H1 (cell line): ENCODE data around the gene CPNE5. TPM values are rescaled to one million over a fixed set of nuclear protein-coding genes. Genes with fewer than 3 reads are reported as not detected.

Source experiments
- CTCF ChIA-PET: fragments of 300-600 bp; sonication (Branson Sonifier 250); formaldehyde crosslinking; loops from one replicate; lab custom pipeline; 2021; ENCODE audit not compliant: partially characterized antibody; lab: Charles Lee
- POLR2A ChIA-PET: fragments of 300-600 bp; sonication (Branson Sonifier 250); formaldehyde crosslinking; loops from one replicate; lab custom pipeline; 2021; ENCODE audit warnings: inconsistent platforms; ENCODE audit not compliant: partially characterized antibody; lab: Charles Lee
- DNase-seq, 2 experiments: peaks; one replicate each; pipeline versions ENCODE4 v3.0.0 to v3.0.0-alpha.2; 2010 to 2022; ENCODE audit warnings: low spot score in 2 of 2, low read depth in 1 of 2, mixed read lengths in 1 of 2
- FAIRE-seq: peaks from 2 replicates; lab custom pipeline; 2011; peaks lifted over from hg19 to GRCh38; lab: Jason Lieb, UNC
- H2AFZ ChIP-seq: 2 replicates; pipeline ENCODE4 v1.8.1; 2012; ENCODE audit warnings: low read length, inconsistent platforms
- H2AK5ac ChIP-seq: 2 replicates; pipeline ENCODE4 v1.6.1; 2013; ENCODE audit warnings: low read depth, low read length
- H2BK120ac ChIP-seq: replicated peaks from 2 replicates; pipeline ENCODE3; 2013; ENCODE audit warnings: low read depth, low read length, inconsistent platforms
- H2BK12ac ChIP-seq: 2 replicates; pipeline ENCODE4 v1.6.1; 2013; ENCODE audit warnings: low read depth, low read length
- H2BK15ac ChIP-seq: 2 replicates; pipeline ENCODE4 v1.6.1; 2013; ENCODE audit warnings: low read length
- H2BK20ac ChIP-seq: 2 replicates; pipeline ENCODE4 v1.6.1; 2013; ENCODE audit warnings: low read length
- H2BK5ac ChIP-seq: 2 replicates; pipeline ENCODE4 v1.6.1; 2013; ENCODE audit warnings: low read depth, low read length
- H3K14ac ChIP-seq: 2 replicates; pipeline ENCODE4 v1.6.1; 2013; ENCODE audit warnings: inconsistent platforms; ENCODE audit not compliant: insufficient read length
- H3K18ac ChIP-seq: 2 replicates; pipeline ENCODE4 v1.6.1; 2013; ENCODE audit warnings: low read length; ENCODE audit errors: extremely low read depth
- H3K23ac ChIP-seq: 2 replicates; pipeline ENCODE4 v1.6.1; 2013; ENCODE audit warnings: inconsistent platforms; ENCODE audit not compliant: insufficient read length
- H3K23me2 ChIP-seq: 2 replicates; pipeline ENCODE4 v1.6.1; 2013; ENCODE audit warnings: low read depth, low read length
- H3K27ac ChIP-seq: 2 replicates; pipeline ENCODE4 v1.6.1; 2011; ENCODE audit warnings: low read depth, low read length, inconsistent platforms
- H3K27me3 ChIP-seq, 4 experiments: replicated peaks in 1 of 4; 1 replicate in 1 of 4; 2 replicates in 3 of 4; pipeline versions ENCODE4 v1.6.1 to v1.8.1; 2011 to 2013; ENCODE audit warnings: low read length in 3 of 4, mild to moderate bottlenecking in 3 of 4, inconsistent platforms in 2 of 4, mixed read lengths in 2 of 4, moderate library complexity in 1 of 4; ENCODE audit not compliant: control insufficient read depth in 3 of 4, insufficient read depth in 3 of 4; ENCODE audit errors: extremely low read depth in 1 of 4
- H3K36me3 ChIP-seq, 4 experiments: 2 replicates each; pipeline versions ENCODE4 v1.6.1 to v1.8.1; 2011 to 2013; ENCODE audit warnings: mild to moderate bottlenecking in 4 of 4, low read length in 3 of 4, moderate library complexity in 2 of 4, control low read depth in 1 of 4, inconsistent platforms in 1 of 4; ENCODE audit not compliant: insufficient read depth in 4 of 4, control insufficient read depth in 2 of 4
- H3K4ac ChIP-seq: replicated peaks from 2 replicates; pipeline ENCODE3; 2013; ENCODE audit warnings: low read length, low read depth, mixed read lengths, inconsistent platforms; ENCODE audit not compliant: insufficient read length
- H3K4me1 ChIP-seq, 4 experiments: replicated peaks in 1 of 4; 1 replicate in 1 of 4; 2 replicates in 3 of 4; pipeline versions ENCODE4 v1.6.1 to v1.8.1; 2011 to 2013; ENCODE audit warnings: low read length in 3 of 4, inconsistent platforms in 2 of 4, mixed read lengths in 1 of 4; ENCODE audit not compliant: insufficient read depth in 4 of 4, control insufficient read depth in 3 of 4
- H3K4me2 ChIP-seq, 2 experiments: 2 replicates each; pipeline versions ENCODE4 v1.6.1 to v1.8.1; 2011 to 2013; ENCODE audit warnings: low read depth in 2 of 2, low read length in 2 of 2, control low read depth in 1 of 2, inconsistent platforms in 1 of 2, mild to moderate bottlenecking in 1 of 2; ENCODE audit not compliant: insufficient read depth in 1 of 2
- H3K4me3 ChIP-seq, 4 experiments: fragments of 200-600, 300-600 bp in 1 of 4; sonication (generic), shearing (Covaris generic), sonication (Bioruptor Twin) in 1 of 4; 2 replicates each; pipeline versions ENCODE4 v1.5.1 to v1.8.1; 2011 to 2016; ENCODE audit warnings: low read length in 4 of 4, low read depth in 3 of 4, control low read depth in 2 of 4, inconsistent platforms in 2 of 4, mild to moderate bottlenecking in 2 of 4, mixed read lengths in 1 of 4, moderate library complexity in 1 of 4; ENCODE audit not compliant: insufficient read depth in 2 of 4; ENCODE audit errors: extremely low read depth in 1 of 4
- H3K56ac ChIP-seq: replicated peaks from 2 replicates; pipeline ENCODE3; 2013; ENCODE audit warnings: low read depth, mild to moderate bottlenecking, mixed read lengths, low read length, inconsistent platforms; ENCODE audit not compliant: insufficient read length
- H3K79me1 ChIP-seq: 2 replicates; pipeline ENCODE4 v1.6.1; 2013; ENCODE audit warnings: low read depth, low read length, control low read depth
- H3K79me2 ChIP-seq, 2 experiments: 2 replicates each; pipeline versions ENCODE4 v1.6.1 to v1.8.1; 2012 to 2013; ENCODE audit warnings: low read length in 2 of 2, mild to moderate bottlenecking in 2 of 2, inconsistent platforms in 1 of 2; ENCODE audit not compliant: insufficient read depth in 2 of 2, control insufficient read depth in 1 of 2
- H3K9ac ChIP-seq, 4 experiments: replicated peaks in 1 of 4; 1 replicate in 1 of 4; 2 replicates in 3 of 4; pipeline versions ENCODE4 v1.6.1 to v1.8.1; 2011 to 2013; ENCODE audit warnings: low read depth in 3 of 4, low read length in 3 of 4, control low read depth in 2 of 4, mild to moderate bottlenecking in 2 of 4, moderate library complexity in 2 of 4, inconsistent platforms in 1 of 4; ENCODE audit errors: extremely low read depth in 1 of 4
- H3K9me3 ChIP-seq, 2 experiments: 2 replicates each; pipeline versions ENCODE4 v1.6.1 to v1.8.1; 2012 to 2013; ENCODE audit warnings: mild to moderate bottlenecking in 2 of 2, moderate library complexity in 2 of 2, control low read depth in 1 of 2, inconsistent platforms in 1 of 2, low read depth in 1 of 2, low read length in 1 of 2, mixed read lengths in 1 of 2; ENCODE audit not compliant: insufficient read depth in 2 of 2
- H4K20me1 ChIP-seq, 2 experiments: replicated peaks in 1 of 2; 2 replicates each; pipeline versions ENCODE3 to v1.8.1; 2011 to 2013; ENCODE audit warnings: inconsistent platforms in 2 of 2, low read length in 2 of 2, mild to moderate bottlenecking in 1 of 2; ENCODE audit not compliant: insufficient read depth in 2 of 2, control insufficient read depth in 1 of 2
- H4K5ac ChIP-seq: 2 replicates; pipeline ENCODE4 v1.6.1; 2013; ENCODE audit warnings: low read length, low read depth, mixed read lengths, inconsistent platforms; ENCODE audit not compliant: insufficient read length
- H4K8ac ChIP-seq: 2 replicates; pipeline ENCODE4 v1.8.0; 2013; ENCODE audit warnings: mild to moderate bottlenecking, moderate library complexity, low read length, inconsistent platforms; ENCODE audit not compliant: insufficient read depth; ENCODE audit errors: extremely low read depth
- H4K91ac ChIP-seq: replicated peaks from 2 replicates; pipeline ENCODE3; 2013; ENCODE audit warnings: low read length, mixed read lengths, inconsistent platforms; ENCODE audit not compliant: insufficient read length
- ASH2L ChIP-seq: fragments of 200-600, 300-600 bp; sonication (generic); IDR thresholded peaks from one replicate; pipeline ENCODE4 v1.7.1; 2017; ENCODE audit warnings: low read length
- ATF2 ChIP-seq: IDR thresholded peaks from 2 replicates; pipeline ENCODE4 v1.6.1; 2012; ENCODE audit warnings: low read length, inconsistent platforms
- BCL11A ChIP-seq, 2 experiments: IDR thresholded peaks; one replicate each; pipeline ENCODE4 v1.6.1; 2011; ENCODE audit warnings: low read depth in 2 of 2, low read length in 2 of 2, mild to moderate bottlenecking in 2 of 2
- BRCA1 ChIP-seq: IDR thresholded peaks from 2 replicates; pipeline ENCODE4 v1.6.1; 2012; ENCODE audit warnings: low read depth, low read length, improper control_type of control experiment
- EP300 ChIP-seq, 2 experiments: IDR thresholded peaks; 1 replicate in 1 of 2; 2 replicates in 1 of 2; pipeline ENCODE4 v1.6.1; 2011 to 2012; ENCODE audit warnings: low read depth in 2 of 2, low read length in 2 of 2, mild to moderate bottlenecking in 2 of 2, borderline replicate concordance in 1 of 2, inconsistent platforms in 1 of 2, moderate library complexity in 1 of 2
- PHF8 ChIP-seq: fragments of 200-600 bp; sonication (generic); conservative IDR thresholded peaks from 2 replicates; pipeline ENCODE4 v1.7.1; 2012; ENCODE audit warnings: low read depth, mild to moderate bottlenecking, inconsistent platforms, low read length, moderate library complexity
- POLR2AphosphoS5 ChIP-seq: IDR thresholded peaks from 2 replicates; pipeline ENCODE4 v1.6.1; 2011; ENCODE audit warnings: low read depth, low read length
- RNF2 ChIP-seq: fragments of 200-900, 300-1000 bp; sonication (generic); IDR thresholded peaks from 2 replicates; pipeline ENCODE4 v1.7.1; 2016; ENCODE audit warnings: borderline replicate concordance, low read depth, mild to moderate bottlenecking, antibody characterized with exemption, low read length; ENCODE audit not compliant: poor library complexity, severe bottlenecking; ENCODE audit errors: missing control alignments
- SIX5 ChIP-seq: IDR thresholded peaks from 2 replicates; pipeline ENCODE4 v1.6.1; 2011; ENCODE audit warnings: mild to moderate bottlenecking, low read depth, low read length
- WGBS, 2 experiments: shearing (Covaris generic) in 1 of 2; methylation state at CpG; one replicate each; pipeline versions ENCODE4 v1.1.6 to v1.1.7; 2013 to 2015; ENCODE audit warnings: low lambda C conversion rate in 2 of 2, mixed read lengths in 2 of 2, inconsistent platforms in 1 of 2, low coverage in 1 of 2, missing lambda C conversion rate in 1 of 2; ENCODE audit not compliant: insufficient replicate concordance in 2 of 2, insufficient coverage in 1 of 2, insufficient read length in 1 of 2; ENCODE audit errors: extremely low coverage in 1 of 2, missing lambda C conversion rate in 1 of 2; 5-methylcytosine and 5-hydroxymethylcytosine counted together
- polyA plus RNA-seq, 7 experiments: library from polyadenylated mRNA; depleted of rRNA in 3 of 7; stranded (reverse) in 5 of 7; unstranded in 2 of 7; fragments of >200 nt in 5 of 7; fragments of 200-250 nt in 2 of 7; gene quantifications; 1 replicate in 5 of 7; 2 replicates in 1 of 7; 4 replicates in 1 of 7; pipeline versions ENCODE4 v1.2.1 to v1.2.3, GENCODE V29; 2011 to 2013; ENCODE audit warnings: missing spikeins in 2 of 7, mixed read lengths in 2 of 7
- total RNA-seq: library from RNA; stranded (reverse); fragmentation: NEBNext Ultra II Directional; extraction: Animal tissue kit (Norgen Biotek cat#: 25700); gene quantifications from 2 replicates; pipeline ENCODE4 v1.2.1, GENCODE V29; 2021

Gene CPNE5
- total and polyA plus RNA-seq, 2 of the 8 experiments (the other 6 are each of a cell fraction or from before 2014, with no cell fraction given): 0.88 to 1.8 TPM

- no peak for TF ChIP-seq BRCA1
- TF ChIP-seq EP300 (IDR thresholded peaks at IDR 0.05; ENCODE audit: borderline replicate concordance in 1 of 2, low read depth in 2 of 2, low read length in 2 of 2): no peak
- no peak for TF ChIP-seq PHF8
- no peak for TF ChIP-seq ATF2
- no peak for TF ChIP-seq SIX5
- no peak for TF ChIP-seq BCL11A (IDR thresholded peaks at IDR 0.05; ENCODE audit: low read depth in 2 of 2, low read length in 2 of 2)
- no peak for TF ChIP-seq ASH2L
- TF ChIP-seq RNF2: no peak
- TF ChIP-seq POLR2AphosphoS5: no peak
- TF ChIP-seq, all 59 proteins: peak for 0
- Histone ChIP-seq H3K4me3 (no peak overlapping the region), H3K56ac (no peak overlapping the region), H2BK120ac (no peak overlapping the region), H3K79me1 (no peaks in the 10 kb centered on the region), H4K91ac (no peak overlapping the region), H3K9me3 (no peaks in the 10 kb centered on the region), H4K5ac (no peak overlapping the region), H3K36me3 (no peaks in the 10 kb centered on the region), H3K4ac (no peak overlapping the region), H4K8ac (no peak overlapping the region), H2BK12ac (no peak overlapping the region), H3K18ac (no peak overlapping the region), H2BK15ac (no peak overlapping the region), H3K27me3 (no peaks in the 10 kb centered on the region), H3K14ac (no peak overlapping the region), H3K79me2 (no peaks in the 10 kb centered on the region), H2AK5ac (no peak overlapping the region), H4K20me1 (peaks cover 0 to 3% of the 10 kb centered on the region in 2 experiments), H3K4me1 (no peaks in the 10 kb centered on the region), H3K9ac (no peak overlapping the region), H2BK20ac (no peak overlapping the region), H3K27ac (no peak overlapping the region), H2AFZ (no peak overlapping the region), H3K4me2 (no peak overlapping the region), H3K23me2 (no peaks in the 10 kb centered on the region), H3K23ac (no peak overlapping the region), H2BK5ac (no peak overlapping the region)
- DNase-seq (no peak), FAIRE-seq (no peak)
- WGBS, 2 experiments: 94% methylated on average over 3 of the region's 3 CpGs; no CpG with 5 or more reads in 1 of the 2 experiments
- POLR2A ChIA-PET: interaction anchor here (0.9 to 2.6 kb wide), 2 partner anchors 94 to 96 kb away, joined by 4 to 8 read pairs; no protein-coding TSS in a partner anchor
- CTCF ChIA-PET: interaction anchor here (0.6 to 8.6 kb wide), 13 partner anchors 10 to 222 kb away, joined by 3 to 52 read pairs (median 5); no protein-coding TSS in a partner anchor
Observed at GRCh38 chr6:36702656-36703055, 136.6 kb downstream of the CPNE5 start.
